DND-41 (cell line): Measurements from ENCODE around the gene UGT2A3.
"Not testable (repeated sequence)": the region's sequence is repeated elsewhere in the genome, so short reads cannot be mapped to it uniquely, and the experiment has no call there.

Experiments
- ATAC-seq: fragments of 200-7000 bp; cut with Tn5 transposase; 3 replicates; pipeline ENCODE4 v1.9.1; 2021; ENCODE audit warnings: low read depth; ENCODE audit not compliant: insufficient read depth
- DNase-seq: peaks from one replicate; pipeline ENCODE4 v3.0.0-alpha.2; 2020
- H2AFZ ChIP-seq: 2 replicates; pipeline ENCODE4 v1.6.0; 2012; ENCODE audit warnings: low read depth, low read length
- H3K27ac ChIP-seq: 2 replicates; pipeline ENCODE4 v1.5.1; 2012; ENCODE audit warnings: low read length, inconsistent platforms
- H3K27me3 ChIP-seq: fragments of 200-600 bp; sonication (generic); 2 replicates; pipeline ENCODE4 v1.6.0; 2012; ENCODE audit warnings: low read length, mild to moderate bottlenecking, inconsistent platforms; ENCODE audit not compliant: insufficient read depth, poor library complexity
- H3K36me3 ChIP-seq: 2 replicates; pipeline ENCODE4 v1.5.1; 2012; ENCODE audit warnings: low read length, inconsistent platforms; ENCODE audit not compliant: insufficient read depth
- H3K4me1 ChIP-seq: 2 replicates; pipeline ENCODE4 v1.5.1; 2012; ENCODE audit warnings: mild to moderate bottlenecking, low read length; ENCODE audit not compliant: insufficient read depth
- H3K4me2 ChIP-seq: 2 replicates; pipeline ENCODE4 v1.6.0; 2012; ENCODE audit warnings: mild to moderate bottlenecking, moderate library complexity, low read length, inconsistent platforms; ENCODE audit not compliant: insufficient read depth
- H3K4me3 ChIP-seq, 2 experiments: fragments of 200-600 bp in 1 of 2; shearing (Covaris generic) in 1 of 2; 2 replicates each; pipeline ENCODE4 v1.5.1; 2012 to 2016; ENCODE audit warnings: inconsistent platforms in 2 of 2, low read length in 2 of 2, mild to moderate bottlenecking in 2 of 2, low read depth in 1 of 2, moderate library complexity in 1 of 2
- H3K79me2 ChIP-seq: 2 replicates; pipeline ENCODE4 v1.6.0; 2012; ENCODE audit warnings: low read length, inconsistent platforms; ENCODE audit not compliant: insufficient read depth
- H3K9ac ChIP-seq: 2 replicates; pipeline ENCODE4 v1.6.0; 2012; ENCODE audit warnings: low read depth, mild to moderate bottlenecking, inconsistent platforms, low read length, moderate library complexity
- H3K9me3 ChIP-seq: 2 replicates; pipeline ENCODE4 v1.5.1; 2012; ENCODE audit warnings: low read length, moderate library complexity, mild to moderate bottlenecking, inconsistent platforms; ENCODE audit not compliant: insufficient read depth, severe bottlenecking
- H4K20me1 ChIP-seq: 2 replicates; pipeline ENCODE4 v1.6.0; 2012; ENCODE audit warnings: low read length; ENCODE audit not compliant: insufficient read depth
- EZH2 ChIP-seq: IDR thresholded peaks from 3 replicates; pipeline ENCODE4 v1.6.1; 2012; ENCODE audit warnings: borderline replicate concordance, low read depth, mild to moderate bottlenecking, moderate library complexity, low read length, inconsistent platforms; ENCODE audit not compliant: severe bottlenecking
- TF ChIP-seq, protein P1 (sequence below): IDR thresholded peaks from 2 replicates; pipeline ENCODE4 v1.5.1; 2012; ENCODE audit warnings: borderline replicate concordance, low read length, moderate library complexity, mild to moderate bottlenecking; ENCODE audit not compliant: poor library complexity, severe bottlenecking; ENCODE audit errors: extremely low read depth

UGT2A3 gene

DNA sequence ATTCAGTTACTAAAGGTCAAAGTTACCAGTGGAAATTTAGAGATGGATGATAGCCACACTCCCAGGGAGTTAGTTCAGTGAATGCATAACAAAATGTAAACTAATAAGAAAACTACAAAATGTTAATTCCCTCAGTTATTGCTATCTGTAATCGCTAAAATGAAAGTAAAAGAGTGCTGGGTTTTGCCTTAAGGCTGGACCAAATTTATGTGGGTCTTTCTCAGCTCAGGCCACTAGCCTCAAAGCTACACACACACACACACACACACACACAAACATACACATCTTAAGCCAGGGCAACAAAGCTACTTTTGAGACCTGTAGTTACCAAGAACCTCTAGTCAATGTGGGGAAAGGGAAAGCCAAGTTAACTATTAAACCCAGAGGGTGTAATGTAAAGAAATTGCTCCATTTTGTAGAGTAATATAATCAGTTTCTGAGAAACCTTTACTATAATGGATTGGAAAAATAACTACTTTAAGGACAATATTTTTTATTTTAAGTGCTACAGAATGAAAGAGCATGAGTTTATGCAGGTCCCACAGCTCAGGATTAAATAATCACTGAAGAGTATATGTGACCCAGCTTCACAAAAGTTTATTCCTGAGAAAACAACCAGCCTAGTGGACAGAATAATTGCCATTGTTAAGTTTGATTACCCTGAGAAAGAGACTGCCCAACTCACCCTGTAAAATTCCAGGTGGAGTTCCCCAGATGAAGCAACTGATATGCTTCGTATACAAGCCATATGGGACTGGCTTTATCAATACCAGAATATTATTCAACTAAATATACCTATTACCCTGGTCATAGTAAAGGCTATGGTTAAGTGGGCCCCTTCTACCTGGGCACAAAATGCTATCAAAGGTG is 8.9 kb upstream of the UGT2A3 start:
- Histone ChIP-seq H3K4me3 (no peak overlapping the region), H4K20me1 (no peaks in the 10 kb centered on the region), H3K36me3 (no peaks in the 10 kb centered on the region), H3K9ac (no peak overlapping the region), H2AFZ (no peak overlapping the region), H3K27ac (no peak overlapping the region), H3K27me3 (no peaks in the 10 kb centered on the region), H3K4me2 (no peak overlapping the region), H3K9me3 (no peaks in the 10 kb centered on the region), H3K79me2 (no peaks in the 10 kb centered on the region), H3K4me1 (no peaks in the 10 kb centered on the region)
- DNase-seq (no peak), ATAC-seq (no peak)
- TF ChIP-seq, protein P1, sequence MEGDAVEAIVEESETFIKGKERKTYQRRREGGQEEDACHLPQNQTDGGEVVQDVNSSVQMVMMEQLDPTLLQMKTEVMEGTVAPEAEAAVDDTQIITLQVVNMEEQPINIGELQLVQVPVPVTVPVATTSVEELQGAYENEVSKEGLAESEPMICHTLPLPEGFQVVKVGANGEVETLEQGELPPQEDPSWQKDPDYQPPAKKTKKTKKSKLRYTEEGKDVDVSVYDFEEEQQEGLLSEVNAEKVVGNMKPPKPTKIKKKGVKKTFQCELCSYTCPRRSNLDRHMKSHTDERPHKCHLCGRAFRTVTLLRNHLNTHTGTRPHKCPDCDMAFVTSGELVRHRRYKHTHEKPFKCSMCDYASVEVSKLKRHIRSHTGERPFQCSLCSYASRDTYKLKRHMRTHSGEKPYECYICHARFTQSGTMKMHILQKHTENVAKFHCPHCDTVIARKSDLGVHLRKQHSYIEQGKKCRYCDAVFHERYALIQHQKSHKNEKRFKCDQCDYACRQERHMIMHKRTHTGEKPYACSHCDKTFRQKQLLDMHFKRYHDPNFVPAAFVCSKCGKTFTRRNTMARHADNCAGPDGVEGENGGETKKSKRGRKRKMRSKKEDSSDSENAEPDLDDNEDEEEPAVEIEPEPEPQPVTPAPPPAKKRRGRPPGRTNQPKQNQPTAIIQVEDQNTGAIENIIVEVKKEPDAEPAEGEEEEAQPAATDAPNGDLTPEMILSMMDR: no peak
- TF ChIP-seq EZH2: no peak

DNA sequence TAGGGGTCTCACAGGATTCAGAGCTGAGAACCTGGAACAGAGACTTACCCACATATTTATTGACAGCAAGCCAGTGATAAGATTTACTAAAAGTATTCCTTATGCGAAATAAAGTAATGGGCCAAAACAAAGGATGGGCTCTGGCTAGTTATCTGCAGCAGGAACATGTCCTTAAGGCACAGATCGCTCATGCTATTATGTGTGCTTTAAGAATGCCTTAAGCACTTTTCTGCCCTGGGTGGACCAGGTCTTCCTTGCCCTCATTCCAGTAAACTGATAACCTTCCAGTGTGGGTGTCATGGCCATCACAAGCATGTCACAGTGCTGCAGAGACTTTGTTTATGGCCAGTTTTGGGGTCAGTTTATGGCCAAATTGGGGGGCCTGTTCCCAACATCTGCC is 7.5 kb upstream of the UGT2A3 start:
- H4K20me1 ChIP-seq, H3K36me3 ChIP-seq, H3K9ac ChIP-seq, ATAC-seq, H3K27me3 ChIP-seq, H3K4me2 ChIP-seq, DNase-seq, H3K9me3 ChIP-seq, H3K27ac ChIP-seq, H3K79me2 ChIP-seq, H2AFZ ChIP-seq, H3K4me3 ChIP-seq, H3K4me1 ChIP-seq: not testable (repeated sequence)

DNA sequence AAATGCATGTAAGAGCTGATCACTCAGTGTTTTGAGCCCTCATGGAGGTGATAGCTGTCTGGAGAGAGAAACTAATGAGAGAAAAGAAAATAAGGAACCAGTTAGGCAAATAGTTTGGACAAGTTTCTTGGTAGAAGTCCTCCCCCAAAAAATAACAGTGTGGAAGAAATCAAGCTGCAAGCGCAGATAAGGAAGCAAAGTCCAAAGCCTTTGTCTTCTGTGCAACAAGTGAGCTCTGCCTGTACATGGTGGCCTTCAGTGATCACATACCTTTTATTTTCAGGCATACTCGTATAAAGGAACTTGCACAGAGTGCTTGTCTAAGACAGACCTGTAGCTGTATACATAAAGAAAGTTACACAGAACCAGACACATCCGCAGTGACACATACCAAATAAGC is 2.5 kb upstream of the UGT2A3 start:
- H3K4me1 ChIP-seq: no peaks in the 10 kb centered on the region
- TF ChIP-seq EZH2: no peak
- TF ChIP-seq, protein P1: no peak
- H3K9me3 ChIP-seq: no peaks in the 10 kb centered on the region
- DNase-seq (no peak), ATAC-seq (no peak)
- no peaks in the 10 kb centered on the region for H3K27me3 ChIP-seq
- H4K20me1 ChIP-seq: no peaks in the 10 kb centered on the region
- H3K4me2 ChIP-seq: no peak overlapping the region
- no peak overlapping the region for H3K9ac ChIP-seq
- no peak overlapping the region for H3K4me3 ChIP-seq
- no peak overlapping the region for H2AFZ ChIP-seq
- H3K79me2 ChIP-seq: no peaks in the 10 kb centered on the region
- H3K27ac ChIP-seq: no peak overlapping the region
- no peaks in the 10 kb centered on the region for H3K36me3 ChIP-seq

DNA sequence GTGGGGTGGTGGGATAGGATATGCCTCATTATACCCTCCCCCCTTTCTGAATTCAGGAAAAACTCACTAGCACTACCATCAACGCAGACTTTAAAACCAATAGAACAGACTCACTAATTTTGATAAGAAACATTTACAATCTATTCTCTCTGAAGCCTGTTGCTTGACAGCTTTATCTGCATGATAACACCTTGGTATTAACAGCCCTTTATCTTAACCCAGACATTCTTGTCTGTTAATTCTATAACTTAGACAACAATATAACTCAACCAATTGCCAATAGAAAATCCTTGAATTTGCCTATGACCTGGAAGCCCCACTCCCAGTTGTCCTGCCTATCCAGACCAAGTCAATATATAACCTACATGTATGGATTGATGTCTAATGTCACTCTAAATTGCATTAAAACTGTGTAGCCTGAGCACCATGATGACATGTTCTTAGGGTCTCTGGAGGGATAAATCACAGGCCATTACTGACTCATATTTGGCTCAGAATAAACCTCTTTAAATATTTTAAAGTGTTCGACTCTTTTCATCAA is 1.5 kb upstream of the UGT2A3 start:
- DNase-seq: no peak
- Histone ChIP-seq H3K27me3 (no peaks in the 10 kb centered on the region), H3K36me3 (no peaks in the 10 kb centered on the region), H3K79me2 (no peaks in the 10 kb centered on the region), H3K4me2 (no peak overlapping the region), H4K20me1 (no peaks in the 10 kb centered on the region), H3K9me3 (no peaks in the 10 kb centered on the region), H3K4me1 (no peaks in the 10 kb centered on the region), H3K4me3 (no peak overlapping the region), H3K9ac (no peak overlapping the region), H2AFZ (no peak overlapping the region), H3K27ac (no peak overlapping the region)
- ATAC-seq: no peak
- TF ChIP-seq, protein P1: no peak
- no peak for TF ChIP-seq EZH2
